GM21786 (cell line): Measurements from ENCODE around the gene ATP4A.
A peak's percentile ranks its signal among the peaks of the same experiment; 100 is the strongest.
"Not testable (repeated sequence)": the region's sequence is repeated elsewhere in the genome, so short reads cannot be mapped to it uniquely, and the experiment has no call there.

ENCODE experiments used
- ATAC-seq: cut with Tn5 transposase; IDR thresholded peaks from one replicate; pipeline ENCODE4 v1.9.1; 2021; ENCODE audit not compliant: unreplicated experiment

ATP4A gene

GRCh38 chr19:35563207-35563829, at the start of gene ATP4A:
TSS of gene ATP4A (minus strand) at chr19:35563658. CDS start at chr19:35563629, 29 bp downstream.
- ATAC-seq, result no peak

- peak; percentile 67 for ATAC-seq
These were observed 49.3 kb upstream of the ATP4A start, which contains the start of gene HAUS5 for GRCh38 chr19:35612559-35613321. TSS of gene HAUS5 (plus strand) at chr19:35612735. CDS start at chr19:35612795, 60 bp downstream.

GRCh38 chr19:35612224-35612558, 48.7 kb upstream of the ATP4A start:
- ATAC-seq, result no peak

- ATAC-seq, result no peak
These were observed 46.4 kb upstream of the ATP4A start for GRCh38 chr19:35609851-35610353.

- no peak for ATAC-seq
These were observed 44.8 kb upstream of the ATP4A start for GRCh38 chr19:35608251-35608650.

- no peak for ATAC-seq
These were observed 44.2 kb upstream of the ATP4A start for GRCh38 chr19:35607661-35608060.

- ATAC-seq, result not testable (repeated sequence)
These were observed 43.7 kb upstream of the ATP4A start for GRCh38 chr19:35607170-35607569.

- ATAC-seq, result not testable (repeated sequence)
These were observed 41.0 kb upstream of the ATP4A start for GRCh38 chr19:35604436-35604835.

GRCh38 chr19:35601971-35602370, 38.5 kb upstream of the ATP4A start:
- ATAC-seq, result no peak

GRCh38 chr19:35596366-35596999, 33.0 kb upstream of the ATP4A start:
- ATAC-seq, result peak; percentile 53

- no peak for ATAC-seq
These were observed 32.5 kb upstream of the ATP4A start for GRCh38 chr19:35595928-35596327.

GRCh38 chr19:35595026-35595425, 31.6 kb upstream of the ATP4A start:
- ATAC-seq, result not testable (repeated sequence)

GRCh38 chr19:35592226-35592625, 28.8 kb upstream of the ATP4A start:
- ATAC-seq, result no peak

GRCh38 chr19:35590875-35591274, 27.4 kb upstream of the ATP4A start:
- no peak for ATAC-seq

GRCh38 chr19:35587321-35587720, 23.9 kb upstream of the ATP4A start:
- no peak for ATAC-seq

- ATAC-seq, result no peak
These were observed 22.4 kb upstream of the ATP4A start, which contains the start of gene PMIS2 for GRCh38 chr19:35585848-35586247. TSS of gene PMIS2 (plus strand) at chr19:35586173. CDS start at chr19:35586260, 87 bp downstream.

GRCh38 chr19:35582760-35583159, 19.3 kb upstream of the ATP4A start:
- no peak for ATAC-seq

- ATAC-seq, result no peak
These were observed 15.2 kb upstream of the ATP4A start for GRCh38 chr19:35578707-35579106.

GRCh38 chr19:35577918-35578317, 14.5 kb upstream of the ATP4A start:
- ATAC-seq, result no peak

- ATAC-seq, result no peak
These were observed 8.0 kb upstream of the ATP4A start for GRCh38 chr19:35571406-35571965.

GRCh38 chr19:35569281-35569781, 5.9 kb upstream of the ATP4A start:
- no peak for ATAC-seq
